Right lobe of liver (tissue), 4 donors: Measurements from ENCODE around the gene JUND.

Experiments used
- POLR2A ChIP-seq: fragments of 450-650 bp; IDR thresholded peaks from one replicate; pipeline ENCODE4 v1.6.1; 2017; ENCODE audit warnings: antibody characterized with exemption, mild to moderate bottlenecking
- TF ChIP-seq, protein P1 (sequence below), 4 donors: fragments of 200-600 bp in 3 of 4; fragments of 450-650 bp in 1 of 4; IDR thresholded peaks; one replicate each; pipeline versions ENCODE4 v1.5.1 to v1.8.0; 2016 to 2022; ENCODE audit warnings: antibody characterized with exemption in 4 of 4, mild to moderate bottlenecking in 2 of 4
- donor health status: DM: no; HTN: no; CAD: no.
- donor health status: DM: no; HTN: no; CAD: no.
- donor health status: DM: no; HTN: yes; CAD: no.

- TF ChIP-seq, protein P1, sequence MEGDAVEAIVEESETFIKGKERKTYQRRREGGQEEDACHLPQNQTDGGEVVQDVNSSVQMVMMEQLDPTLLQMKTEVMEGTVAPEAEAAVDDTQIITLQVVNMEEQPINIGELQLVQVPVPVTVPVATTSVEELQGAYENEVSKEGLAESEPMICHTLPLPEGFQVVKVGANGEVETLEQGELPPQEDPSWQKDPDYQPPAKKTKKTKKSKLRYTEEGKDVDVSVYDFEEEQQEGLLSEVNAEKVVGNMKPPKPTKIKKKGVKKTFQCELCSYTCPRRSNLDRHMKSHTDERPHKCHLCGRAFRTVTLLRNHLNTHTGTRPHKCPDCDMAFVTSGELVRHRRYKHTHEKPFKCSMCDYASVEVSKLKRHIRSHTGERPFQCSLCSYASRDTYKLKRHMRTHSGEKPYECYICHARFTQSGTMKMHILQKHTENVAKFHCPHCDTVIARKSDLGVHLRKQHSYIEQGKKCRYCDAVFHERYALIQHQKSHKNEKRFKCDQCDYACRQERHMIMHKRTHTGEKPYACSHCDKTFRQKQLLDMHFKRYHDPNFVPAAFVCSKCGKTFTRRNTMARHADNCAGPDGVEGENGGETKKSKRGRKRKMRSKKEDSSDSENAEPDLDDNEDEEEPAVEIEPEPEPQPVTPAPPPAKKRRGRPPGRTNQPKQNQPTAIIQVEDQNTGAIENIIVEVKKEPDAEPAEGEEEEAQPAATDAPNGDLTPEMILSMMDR (IDR thresholded peaks at IDR 0.05), result no peak
- TF ChIP-seq POLR2A, result no peak
Observed at GRCh38 chr19:18297308-18297707, 15.9 kb upstream of the JUND start.
